ENCODE data around the gene CLCN2.

CLCN2 gene

GRCh38 chr3:184360070-184360928, 1.1 kb downstream of the CLCN2 start:
- FAIRE-seq, result no peak
- no peak for DNase-seq (ENCODE audit: low spot score)

- DNase-seq (ENCODE audit: low spot score) (no peak), FAIRE-seq (peak; percentile 61)
These were observed 1.8 kb downstream of the CLCN2 start for GRCh38 chr3:184359610-184360009.

- no peak for DNase-seq (ENCODE audit: low spot score)
- no peak for FAIRE-seq
These were observed 2.5 kb downstream of the CLCN2 start for GRCh38 chr3:184358921-184359350.

- DNase-seq (ENCODE audit: low spot score) (no peak), FAIRE-seq (no peak)
These were observed 3.2 kb downstream of the CLCN2 start for GRCh38 chr3:184358124-184358767.

- FAIRE-seq, result no peak
- no peak for DNase-seq (ENCODE audit: low spot score)
These were observed 3.9 kb downstream of the CLCN2 start for GRCh38 chr3:184357248-184358123.

GRCh38 chr3:184355261-184356040, 6.0 kb downstream of the CLCN2 start:
- FAIRE-seq, result peak; percentile 68
- DNase-seq (ENCODE audit: low spot score), result no peak

DNA sequence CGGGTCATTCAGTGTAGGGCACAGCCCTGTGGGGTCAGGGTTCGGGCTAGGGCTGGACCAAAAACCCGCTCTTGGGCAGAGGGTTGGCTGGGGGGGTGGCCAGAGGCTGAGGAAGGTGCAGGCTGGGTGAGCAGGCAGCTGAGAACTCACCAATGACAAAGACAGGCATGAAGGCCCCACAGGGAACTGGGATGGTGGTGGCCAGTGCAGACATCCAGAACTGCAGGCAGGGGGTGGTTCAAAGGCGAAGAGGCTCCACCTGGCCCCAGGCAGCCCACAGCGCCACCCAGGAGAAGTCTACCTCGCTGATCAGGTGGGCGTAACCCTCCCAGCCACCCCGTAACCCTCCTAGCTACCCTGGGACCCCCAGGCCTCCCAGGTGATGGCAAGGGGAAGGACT, 6.7 kb downstream of the CLCN2 start:
- no peak for DNase-seq (ENCODE audit: low spot score)
- no peak for FAIRE-seq

DNA sequence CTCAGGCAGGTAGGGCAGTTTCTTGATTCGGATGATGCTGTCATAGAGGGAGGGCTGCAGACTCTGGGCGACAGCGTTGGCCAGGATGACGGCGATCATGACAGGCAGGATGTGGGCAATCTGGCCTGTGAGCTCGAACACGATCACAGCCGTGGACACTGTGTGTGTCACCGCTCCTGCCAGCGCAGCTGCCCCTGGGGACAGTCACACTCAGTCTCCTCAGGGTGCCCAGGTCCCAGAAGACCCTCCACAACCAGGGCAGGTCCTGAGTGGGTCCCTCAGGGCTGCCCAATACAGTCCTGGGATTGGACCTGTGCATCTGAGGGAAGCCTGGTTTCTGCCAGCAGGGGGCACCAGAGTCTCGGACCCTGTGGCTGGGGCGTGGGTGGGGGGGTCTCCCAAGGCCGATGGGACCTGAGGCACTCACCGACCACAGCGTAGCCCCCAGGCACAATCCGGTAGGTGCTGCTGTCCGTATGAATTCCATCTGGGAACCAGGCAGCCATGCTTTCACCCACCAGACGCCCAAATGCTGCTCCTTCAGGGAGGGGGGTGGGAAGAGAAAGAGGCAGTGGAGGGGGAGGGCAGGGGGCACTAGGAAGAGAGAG, 7.2 kb downstream of the CLCN2 start:
- DNase-seq (ENCODE audit: low spot score), result peak; percentile 66
- FAIRE-seq, result peak; percentile 72

DNA sequence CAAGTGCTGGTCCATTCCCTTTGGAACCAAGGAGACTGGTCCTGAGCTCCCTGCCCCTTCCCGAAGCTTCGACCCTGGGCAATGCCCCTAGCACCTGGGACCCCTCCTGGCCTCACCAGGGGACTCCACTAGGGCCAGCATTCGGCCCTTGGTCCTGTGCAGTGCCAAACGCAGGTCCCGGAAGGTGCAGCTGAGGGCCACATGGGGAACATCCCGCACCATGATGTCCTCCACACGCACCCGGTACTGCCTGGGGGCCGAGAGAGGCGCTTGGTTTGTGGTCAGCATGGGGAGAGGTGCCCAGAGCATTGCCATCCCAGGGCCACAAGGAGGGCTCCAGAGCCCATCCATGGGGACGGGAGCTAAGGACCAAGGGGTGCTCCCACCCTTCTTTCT, 7.9 kb downstream of the CLCN2 start:
- no peak for DNase-seq (ENCODE audit: low spot score)
- FAIRE-seq, result no peak

GRCh38 chr3:184352897-184353545, 8.4 kb downstream of the CLCN2 start:
- FAIRE-seq (no peak), DNase-seq (ENCODE audit: low spot score) (no peak)

GRCh38 chr3:184352149-184352785, 9.1 kb downstream of the CLCN2 start:
- FAIRE-seq, result no peak

GRCh38 chr3:184351511-184352148, 9.8 kb downstream of the CLCN2 start:
- DNase-seq (ENCODE audit: low spot score) (no peak), FAIRE-seq (no peak)

More at GRCh38 chr3:184352149-184352785, 9.1 kb downstream of the CLCN2 start:
- DNase-seq (ENCODE audit: low spot score), result no peak

- DNase-seq (ENCODE audit: low spot score) (no peak), FAIRE-seq (no peak)
These were observed 10.8 kb downstream of the CLCN2 start for GRCh38 chr3:184350618-184351017.

DNA sequence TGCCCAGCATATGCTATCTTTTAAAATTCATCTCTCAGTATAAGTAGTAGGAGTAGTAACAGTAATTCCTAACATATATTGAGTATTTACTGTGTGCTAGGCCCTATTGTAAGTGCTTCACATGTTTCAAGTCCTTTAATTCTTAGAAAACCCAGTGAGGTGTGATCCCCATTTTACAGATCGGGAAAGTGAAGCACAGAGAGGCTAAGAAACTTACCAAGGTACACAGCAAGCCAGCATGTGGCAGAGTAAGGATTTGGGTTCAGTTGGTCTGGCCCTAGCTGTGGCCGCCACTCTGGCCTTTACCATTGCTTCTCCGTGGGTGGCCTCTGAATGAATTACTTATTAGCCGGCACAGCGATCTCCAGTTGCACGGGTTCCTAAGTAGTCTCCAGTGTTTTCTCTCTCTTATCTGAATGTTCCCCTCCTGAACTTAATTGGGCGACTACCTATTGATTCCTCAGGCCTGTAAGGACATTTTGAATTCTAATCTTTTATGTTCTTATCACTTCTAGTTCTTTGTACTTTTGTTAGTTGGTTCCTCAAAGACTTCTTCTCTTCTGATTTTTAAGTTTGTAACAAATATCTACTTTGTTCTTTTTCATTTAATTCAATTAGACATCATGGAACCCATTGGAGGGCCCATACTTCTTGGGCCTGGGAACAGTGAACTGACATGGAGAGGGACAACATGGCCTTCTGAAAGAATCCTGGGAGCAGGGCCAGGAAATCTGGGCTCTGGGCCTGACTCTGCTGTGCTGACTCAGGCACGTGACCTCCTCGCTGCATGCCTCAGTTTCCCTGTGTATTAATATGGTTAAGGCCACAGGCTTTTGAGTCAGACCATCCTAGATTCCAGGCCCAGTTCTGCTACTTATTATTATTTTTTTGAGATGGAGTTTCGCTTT, 11.6 kb downstream of the CLCN2 start:
- no peak for FAIRE-seq
- DNase-seq (ENCODE audit: low spot score), result no peak

- no peak for FAIRE-seq
These were observed 13.4 kb downstream of the CLCN2 start for GRCh38 chr3:184348057-184348382.

DNA sequence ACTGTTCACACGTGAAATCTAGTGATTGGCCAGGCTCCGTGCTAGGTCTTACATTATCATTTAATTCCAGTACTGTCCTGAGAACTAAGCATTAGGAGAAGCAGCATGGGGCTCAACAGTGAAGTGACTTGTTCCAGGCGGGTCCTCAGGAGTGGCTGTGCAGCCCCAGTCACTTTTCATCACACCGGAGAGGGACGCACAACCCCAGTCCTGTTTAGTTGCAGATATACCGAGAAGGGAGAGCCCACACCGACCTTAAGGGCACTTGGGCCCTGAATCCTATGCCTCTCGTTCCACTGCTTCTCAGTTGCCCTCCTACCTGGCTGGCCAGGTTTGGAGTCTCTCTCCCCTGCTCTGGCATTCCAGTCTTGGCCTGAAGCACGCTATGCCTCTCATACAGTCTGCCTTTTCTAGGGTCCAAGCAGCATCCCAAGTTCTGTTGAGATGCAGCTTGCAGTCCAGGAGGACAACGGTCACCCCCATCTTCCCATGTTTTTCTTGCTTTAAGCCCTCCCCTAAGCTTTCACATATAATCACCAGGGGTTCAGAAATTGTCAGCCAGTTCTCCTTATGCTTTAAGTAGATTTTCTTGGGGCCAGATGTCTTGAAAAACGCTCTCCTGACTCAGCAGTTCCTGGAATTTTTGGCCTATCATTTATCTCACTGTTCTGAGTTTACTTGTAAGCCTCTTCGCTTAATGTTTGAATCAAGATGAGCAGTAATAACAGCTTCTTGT, 13.9 kb downstream of the CLCN2 start:
- FAIRE-seq (no peak), DNase-seq (ENCODE audit: low spot score) (no peak)

More at GRCh38 chr3:184348057-184348382, 13.4 kb downstream of the CLCN2 start:
- no peak for DNase-seq (ENCODE audit: low spot score)

GRCh38 chr3:184346480-184347190, 14.8 kb downstream of the CLCN2 start:
- DNase-seq (ENCODE audit: low spot score), result no peak

More at GRCh38 chr3:184346480-184347190, 14.8 kb downstream of the CLCN2 start:
- no peak for FAIRE-seq
